K562 (cell line): Measurements from ENCODE around the gene MYL3.

Experiments used
- CBFB ChIP-seq: sonication (generic); formaldehyde crosslinking; IDR thresholded peaks from 2 replicates; pipeline ENCODE4 v1.4.0; 2020; ENCODE audit warnings: mild to moderate bottlenecking, missing genetic modification reagents
- CTCF ChIP-seq, 3 experiments: IDR thresholded peaks in 2 of 3; conservative IDR thresholded peaks in 1 of 3; 2 replicates each; pipeline ENCODE4 v1.5.1; 2011 to 2012; ENCODE audit warnings: low read length in 3 of 3, mild to moderate bottlenecking in 3 of 3, control low read depth in 2 of 3, improper control_type of control experiment in 1 of 3, inconsistent platforms in 1 of 3, low read depth in 1 of 3, mixed read lengths in 1 of 3, moderate library complexity in 1 of 3; ENCODE audit not compliant: insufficient read depth in 2 of 3
- HDAC6 ChIP-seq: IDR thresholded peaks from 2 replicates; pipeline ENCODE4 v1.6.1; 2012; ENCODE audit warnings: low read depth, mild to moderate bottlenecking, control low read depth, inconsistent platforms, low read length, moderate library complexity
- HMGXB4 ChIP-seq: sonication (generic); formaldehyde crosslinking; IDR thresholded peaks from 2 replicates; pipeline ENCODE4 v1.8.1; 2023; ENCODE audit warnings: mild to moderate bottlenecking, missing genetic modification reagents
- NEUROD1 ChIP-seq: fragments of 150-350 bp; IDR thresholded peaks from 2 replicates; pipeline ENCODE4 v1.6.1; 2014; ENCODE audit warnings: borderline replicate concordance, low read length, low read depth; ENCODE audit not compliant: partially characterized antibody
- PCBP2 ChIP-seq: fragments of 200-400 bp; formaldehyde crosslinking; IDR thresholded peaks from 2 replicates; pipeline ENCODE4 v1.6.1; 2018; ENCODE audit warnings: low read length, low read depth, mild to moderate bottlenecking, moderate library complexity; ENCODE audit not compliant: poor library complexity, severe bottlenecking
- POLR2A ChIP-seq: fragments of 450-650 bp; conservative IDR thresholded peaks from 2 replicates; pipeline ENCODE4 v1.6.1; 2016
- SAFB2 ChIP-seq: fragments of 200-400 bp; formaldehyde crosslinking; IDR thresholded peaks from 2 replicates; pipeline ENCODE4 v1.6.1; 2018; ENCODE audit warnings: borderline replicate concordance, low read length, low read depth, moderate library complexity; ENCODE audit not compliant: severe bottlenecking
- SNAPC5 ChIP-seq: fragments of 250-450 bp; sonication (Bioruptor Pico); IDR thresholded peaks from 2 replicates; pipeline ENCODE4 v1.8.0; 2021; ENCODE audit warnings: moderate library complexity, mild to moderate bottlenecking, inconsistent platforms
- SRSF1 ChIP-seq: fragments of 200-400 bp; formaldehyde crosslinking; IDR thresholded peaks from 2 replicates; pipeline ENCODE4 v1.6.1; 2017; ENCODE audit warnings: mild to moderate bottlenecking, low read depth, low read length, moderate library complexity
- TCF7 ChIP-seq: sonication (generic); IDR thresholded peaks from 2 replicates; pipeline ENCODE4 v1.6.1; 2016; ENCODE audit warnings: antibody characterized with exemption, borderline replicate concordance
- TFAP4 ChIP-seq: sonication (generic); formaldehyde crosslinking; IDR thresholded peaks from 2 replicates; pipeline ENCODE4 v1.8.0; 2022; ENCODE audit warnings: missing genetic modification reagents, mild to moderate bottlenecking, moderate library complexity, borderline replicate concordance
- ZNF133 ChIP-seq: fragments of 250-450 bp; sonication (Bioruptor Pico); IDR thresholded peaks from 2 replicates; pipeline ENCODE4 v1.4.0; 2020; ENCODE audit warnings: mild to moderate bottlenecking

- TF ChIP-seq ZNF133 (CRISPR knock-in tag) (no peak), CTCF (IDR thresholded peaks at IDR 0.05 in 2 of 3, conservative IDR thresholded peaks at IDR 0.05 in 1 of 3; ENCODE audit: insufficient read depth in 2 of 3, low read depth in 1 of 3, low read length in 3 of 3) (no peak), TFAP4 (CRISPR knock-in tag) (no peak), PCBP2 (no peak), SRSF1 (no peak), HMGXB4 (no peak), POLR2A (no peak), HDAC6 (no peak), SNAPC5 (CRISPR knock-in tag) (no peak), CBFB (CRISPR knock-in tag) (no peak), TCF7 (no peak), NEUROD1 (no peak), SAFB2 (no peak)
These were observed 44.0 kb upstream of the MYL3 start for GRCh38 chr3:46907271-46907670.
